ENCODE measurements around the gene INTS4.

INTS4 gene

GRCh38 chr11:77871855-77872254, 122.6 kb downstream of the INTS4 start:
- TF ChIP-seq, protein P1, sequence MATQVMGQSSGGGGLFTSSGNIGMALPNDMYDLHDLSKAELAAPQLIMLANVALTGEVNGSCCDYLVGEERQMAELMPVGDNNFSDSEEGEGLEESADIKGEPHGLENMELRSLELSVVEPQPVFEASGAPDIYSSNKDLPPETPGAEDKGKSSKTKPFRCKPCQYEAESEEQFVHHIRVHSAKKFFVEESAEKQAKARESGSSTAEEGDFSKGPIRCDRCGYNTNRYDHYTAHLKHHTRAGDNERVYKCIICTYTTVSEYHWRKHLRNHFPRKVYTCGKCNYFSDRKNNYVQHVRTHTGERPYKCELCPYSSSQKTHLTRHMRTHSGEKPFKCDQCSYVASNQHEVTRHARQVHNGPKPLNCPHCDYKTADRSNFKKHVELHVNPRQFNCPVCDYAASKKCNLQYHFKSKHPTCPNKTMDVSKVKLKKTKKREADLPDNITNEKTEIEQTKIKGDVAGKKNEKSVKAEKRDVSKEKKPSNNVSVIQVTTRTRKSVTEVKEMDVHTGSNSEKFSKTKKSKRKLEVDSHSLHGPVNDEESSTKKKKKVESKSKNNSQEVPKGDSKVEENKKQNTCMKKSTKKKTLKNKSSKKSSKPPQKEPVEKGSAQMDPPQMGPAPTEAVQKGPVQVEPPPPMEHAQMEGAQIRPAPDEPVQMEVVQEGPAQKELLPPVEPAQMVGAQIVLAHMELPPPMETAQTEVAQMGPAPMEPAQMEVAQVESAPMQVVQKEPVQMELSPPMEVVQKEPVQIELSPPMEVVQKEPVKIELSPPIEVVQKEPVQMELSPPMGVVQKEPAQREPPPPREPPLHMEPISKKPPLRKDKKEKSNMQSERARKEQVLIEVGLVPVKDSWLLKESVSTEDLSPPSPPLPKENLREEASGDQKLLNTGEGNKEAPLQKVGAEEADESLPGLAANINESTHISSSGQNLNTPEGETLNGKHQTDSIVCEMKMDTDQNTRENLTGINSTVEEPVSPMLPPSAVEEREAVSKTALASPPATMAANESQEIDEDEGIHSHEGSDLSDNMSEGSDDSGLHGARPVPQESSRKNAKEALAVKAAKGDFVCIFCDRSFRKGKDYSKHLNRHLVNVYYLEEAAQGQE (IDR thresholded peaks at IDR 0.05; ENCODE audit: insufficient read depth in 1 of 2, low read depth in 2 of 2, low read length in 2 of 2) = no peak
- TF ChIP-seq TAF1 (IDR thresholded peaks at IDR 0.05; ENCODE audit: borderline replicate concordance, insufficient read depth, low read length) (no peak), SIN3A (IDR thresholded peaks at IDR 0.05; ENCODE audit: borderline replicate concordance, insufficient read depth, low read length) (no peak), FOXP2 (optimal IDR thresholded peaks at IDR 0.05; ENCODE audit: borderline replicate concordance, extremely low read depth, extremely low read length, insufficient read depth) (no peak), POLR2AphosphoS5 (IDR thresholded peaks at IDR 0.05; ENCODE audit: low read depth, low read length) (no peak)

DNA sequence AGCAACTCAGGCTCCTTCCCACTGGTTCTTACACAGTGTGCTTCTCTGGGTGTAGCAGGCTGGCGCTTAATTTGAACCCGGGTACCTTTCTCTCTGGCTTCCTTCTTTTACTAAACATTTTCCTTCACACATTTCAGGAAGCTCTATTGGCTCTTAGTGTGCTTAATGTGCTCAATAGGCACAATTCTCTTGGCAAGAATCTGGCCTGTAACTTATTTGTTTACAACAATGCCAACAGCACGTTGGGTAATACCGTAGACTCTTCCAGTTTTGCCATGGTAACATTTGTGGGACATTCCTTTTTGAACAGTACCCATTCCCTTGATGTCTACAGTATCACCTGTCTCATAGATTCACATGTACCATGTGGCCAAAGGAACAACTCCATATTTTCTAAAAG, 125.7 kb downstream of the INTS4 start:
- TF ChIP-seq POLR2AphosphoS5 (IDR thresholded peaks at IDR 0.05; ENCODE audit: low read depth, low read length) (no peak), FOXP2 (optimal IDR thresholded peaks at IDR 0.05; ENCODE audit: borderline replicate concordance, extremely low read depth, extremely low read length, insufficient read depth) (no peak), SIN3A (IDR thresholded peaks at IDR 0.05; ENCODE audit: borderline replicate concordance, insufficient read depth, low read length) (no peak), TAF1 (IDR thresholded peaks at IDR 0.05; ENCODE audit: borderline replicate concordance, insufficient read depth, low read length) (no peak)

DNA sequence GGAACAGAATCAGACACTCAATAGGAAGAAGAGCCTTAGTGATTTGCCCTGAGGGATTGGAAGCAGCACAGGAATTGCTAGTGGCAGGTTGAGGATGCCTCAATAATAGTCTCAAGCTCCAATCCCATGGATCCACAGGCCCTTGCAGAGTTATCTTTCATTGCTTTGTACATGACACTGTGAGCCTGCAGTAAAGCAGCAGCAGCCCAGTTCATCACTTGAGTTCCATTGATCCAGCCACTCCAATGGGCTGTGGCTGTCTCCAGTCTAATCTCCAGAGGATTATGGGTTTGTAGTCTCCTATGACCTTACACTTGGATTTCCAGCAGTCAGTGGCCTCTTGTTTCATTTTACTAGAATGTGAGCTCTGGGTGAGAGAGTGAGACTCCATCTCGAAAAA, 128.1 kb downstream of the INTS4 start:
- TF ChIP-seq TAF1 (IDR thresholded peaks at IDR 0.05; ENCODE audit: borderline replicate concordance, insufficient read depth, low read length) (no peak), SIN3A (IDR thresholded peaks at IDR 0.05; ENCODE audit: borderline replicate concordance, insufficient read depth, low read length) (no peak)
- TF ChIP-seq, protein P1 (IDR thresholded peaks at IDR 0.05; ENCODE audit: insufficient read depth in 1 of 2, low read depth in 2 of 2, low read length in 2 of 2) = no peak

DNA sequence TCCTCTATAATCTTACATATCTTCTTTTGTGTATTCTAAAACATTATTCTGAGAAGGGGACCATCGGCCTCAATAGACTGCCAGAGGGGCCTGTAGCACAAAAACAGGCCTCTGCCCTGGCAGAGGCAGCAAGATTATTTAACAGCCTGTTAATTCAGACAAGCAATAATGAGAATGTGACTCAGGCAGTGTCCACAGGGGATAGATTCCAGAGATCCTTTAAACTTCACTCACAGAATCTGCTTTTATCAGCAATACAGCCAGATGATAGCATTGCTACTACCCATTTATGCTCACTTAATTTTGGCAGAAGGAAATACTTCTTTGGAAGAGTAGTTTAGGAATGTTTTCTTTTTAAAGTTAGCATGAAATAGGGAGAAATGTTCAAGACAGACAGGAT, 128.7 kb downstream of the INTS4 start:
- TF ChIP-seq POLR2AphosphoS5 (IDR thresholded peaks at IDR 0.05; ENCODE audit: low read depth, low read length) = no peak
- no peak for TF ChIP-seq SIN3A (IDR thresholded peaks at IDR 0.05; ENCODE audit: borderline replicate concordance, insufficient read depth, low read length)
- TF ChIP-seq TAF1 (IDR thresholded peaks at IDR 0.05; ENCODE audit: borderline replicate concordance, insufficient read depth, low read length) = no peak
- TF ChIP-seq, protein P1 (IDR thresholded peaks at IDR 0.05; ENCODE audit: insufficient read depth in 1 of 2, low read depth in 2 of 2, low read length in 2 of 2) = no peak
- no peak for TF ChIP-seq FOXP2 (optimal IDR thresholded peaks at IDR 0.05; ENCODE audit: borderline replicate concordance, extremely low read depth, extremely low read length, insufficient read depth)

GRCh38 chr11:77854838-77855237, 139.6 kb downstream of the INTS4 start:
- TF ChIP-seq, protein P1 (IDR thresholded peaks at IDR 0.05; ENCODE audit: insufficient read depth in 1 of 2, low read depth in 2 of 2, low read length in 2 of 2) = no peak
- no peak for TF ChIP-seq TAF1 (IDR thresholded peaks at IDR 0.05; ENCODE audit: borderline replicate concordance, insufficient read depth, low read length)
- no peak for TF ChIP-seq SIN3A (IDR thresholded peaks at IDR 0.05; ENCODE audit: borderline replicate concordance, insufficient read depth, low read length)
- no peak for TF ChIP-seq POLR2AphosphoS5 (IDR thresholded peaks at IDR 0.05; ENCODE audit: low read depth, low read length)
- TF ChIP-seq FOXP2 (optimal IDR thresholded peaks at IDR 0.05; ENCODE audit: borderline replicate concordance, extremely low read depth, extremely low read length, insufficient read depth) = no peak

Measured in PFSK-1 (cell line).